Endothelial cell of umbilical vein (primary cell): ENCODE data around the gene CTNNB1. TPM values are rescaled to one million over a fixed set of nuclear protein-coding genes. Genes with fewer than 3 reads are reported as not detected.
A peak's percentile ranks its signal among the peaks of the same experiment; 100 is the strongest.

Source experiments
- Bru-seq: library from RNA; stranded (reverse); fragments of 400-500 nt; gene quantifications from one replicate; lab custom pipeline; 2021; lab: Mats Ljungman, UMichigan
- BruChase-seq, 2 experiments: library from RNA; stranded (reverse); fragments of 400-500 nt; gene quantifications; one replicate each; lab custom pipeline; 2021; lab: Mats Ljungman, UMichigan
- BruUV-seq: library from RNA; stranded (reverse); fragments of 400-500 nt; replicated peaks from 2 replicates; lab custom pipeline; 2021; lab: Mats Ljungman, UMichigan
- CTCF ChIA-PET: fragments of 300-600, 350-600 bp; sonication (Branson Sonifier 250); formaldehyde crosslinking; loops from one replicate; lab custom pipeline; 2021; ENCODE audit warnings: antibody characterized with exemption, inconsistent platforms; lab: Charles Lee
- POLR2A ChIA-PET: fragments of 300-600, 350-600 bp; sonication (Branson Sonifier 250); formaldehyde crosslinking; loops from one replicate; lab custom pipeline; 2021; ENCODE audit warnings: antibody characterized with exemption, inconsistent platforms; lab: Charles Lee
- DNase-seq: peaks from one replicate; pipeline ENCODE4 v3.0.0-alpha.2; 2011; ENCODE audit warnings: low read depth, low spot score
- FAIRE-seq: peaks from 2 replicates; lab custom pipeline; 2011; peaks lifted over from hg19 to GRCh38; lab: Jason Lieb, UNC
- H2AFZ ChIP-seq: 2 replicates; pipeline ENCODE4 v1.6.0; 2012; ENCODE audit warnings: low read depth, low read length, control low read depth, inconsistent platforms
- H3K27ac ChIP-seq: 2 replicates; pipeline ENCODE4 v1.5.1; 2011; ENCODE audit warnings: low read depth, mild to moderate bottlenecking, control low read depth, low read length, moderate library complexity; ENCODE audit not compliant: insufficient read depth
- H3K27me3 ChIP-seq, 2 experiments: 2 replicates each; pipeline versions ENCODE4 v1.6.0 to v1.6.1; 2011; ENCODE audit warnings: low read length in 2 of 2, mixed read lengths in 1 of 2; ENCODE audit not compliant: control insufficient read depth in 2 of 2, insufficient read depth in 2 of 2
- H3K36me3 ChIP-seq, 2 experiments: 2 replicates in 1 of 2; 3 replicates in 1 of 2; pipeline ENCODE4 v1.5.1; 2011; ENCODE audit warnings: low read length in 2 of 2, mild to moderate bottlenecking in 1 of 2, moderate library complexity in 1 of 2; ENCODE audit not compliant: control insufficient read depth in 2 of 2, insufficient read depth in 2 of 2; ENCODE audit errors: extremely low read depth in 1 of 2
- H3K4me1 ChIP-seq: 3 replicates; pipeline ENCODE4 v1.5.1; 2011; ENCODE audit warnings: mild to moderate bottlenecking, low read length; ENCODE audit not compliant: control insufficient read depth, insufficient read depth; ENCODE audit errors: extremely low read depth
- H3K4me2 ChIP-seq: 2 replicates; pipeline ENCODE4 v1.6.1; 2011; ENCODE audit warnings: low read length, control low read depth, mixed read lengths; ENCODE audit not compliant: insufficient read depth
- H3K4me3 ChIP-seq, 3 experiments: fragments of 200-600 bp in 1 of 3; sonication (generic), shearing (Covaris generic) in 1 of 3; replicated peaks in 1 of 3; 2 replicates each; pipeline ENCODE4 v1.5.1; 2011 to 2016; ENCODE audit warnings: control low read depth in 3 of 3, low read length in 3 of 3, mild to moderate bottlenecking in 2 of 3, inconsistent platforms in 1 of 3, low read depth in 1 of 3, moderate library complexity in 1 of 3; ENCODE audit not compliant: insufficient read depth in 1 of 3
- H3K79me2 ChIP-seq: 2 replicates; pipeline ENCODE4 v1.6.0; 2012; ENCODE audit warnings: low read length, inconsistent platforms; ENCODE audit not compliant: control insufficient read depth, insufficient read depth
- H3K9ac ChIP-seq: replicated peaks from 2 replicates; pipeline ENCODE3; 2011; ENCODE audit warnings: low read length, control low read depth; ENCODE audit not compliant: insufficient read depth; ENCODE audit errors: extremely low read depth
- H3K9me1 ChIP-seq: replicated peaks from 3 replicates; pipeline ENCODE4 v1.6.0; 2011; ENCODE audit warnings: mild to moderate bottlenecking, low read length; ENCODE audit not compliant: control insufficient read depth, insufficient read depth; ENCODE audit errors: extremely low read depth
- H3K9me3 ChIP-seq: replicated peaks from 2 replicates; pipeline ENCODE4 v1.5.1; 2012; ENCODE audit warnings: low read length, inconsistent platforms; ENCODE audit not compliant: control insufficient read depth, insufficient read depth
- H4K20me1 ChIP-seq: replicated peaks from 2 replicates; pipeline ENCODE3; 2011; ENCODE audit warnings: mild to moderate bottlenecking, low read length; ENCODE audit not compliant: control insufficient read depth, insufficient read depth; ENCODE audit errors: extremely low read depth
- EZH2 ChIP-seq: IDR thresholded peaks from 2 replicates; pipeline ENCODE4 v1.6.1; 2012; ENCODE audit warnings: borderline replicate concordance, low read depth, mild to moderate bottlenecking, moderate library complexity, low read length, inconsistent platforms; ENCODE audit not compliant: severe bottlenecking
- JUN ChIP-seq: IDR thresholded peaks from 2 replicates; pipeline ENCODE4 v1.6.1; 2011; ENCODE audit warnings: borderline replicate concordance, low read depth; ENCODE audit not compliant: insufficient read length, insufficient read depth
- POLR2A ChIP-seq: IDR thresholded peaks from 2 replicates; pipeline ENCODE4 v1.6.1; 2012; ENCODE audit warnings: low read depth, mild to moderate bottlenecking, control low read depth, low read length
- POLR2AphosphoS5 ChIP-seq: IDR thresholded peaks from 2 replicates; pipeline ENCODE4 v1.6.1; 2012; ENCODE audit warnings: low read depth, mild to moderate bottlenecking, control low read depth, low read length, moderate library complexity; ENCODE audit not compliant: insufficient read depth
- dilution Hi-C: fragments of 300-500 bp; cut with MboI; formaldehyde crosslinking; loops from one replicate; pipeline ENCODE4 v1.15.0; 2019; ENCODE audit warnings: low sequenced_read_pairs; ENCODE audit not compliant: extremely low pct_ligation_motif_present
- intact Hi-C: fragments of 100-400 bp; cut with micrococcal nuclease; formaldehyde crosslinking; loops from one replicate; pipeline ENCODE4 v1.10.0; 2022
- long read RNA-seq: library from polyadenylated mRNA; stranded (forward); transcript quantifications from one replicate; pipeline ENCODE4 v2.0.0, GENCODE V29; 2021
- polyA minus RNA-seq, 3 experiments: library from RNA; depleted of rRNA, polyadenylated mRNA; stranded (reverse); fragments of >200 nt; gene quantifications; 1 replicate in 1 of 3; 2 replicates in 2 of 3; pipeline ENCODE4 v1.2.3, GENCODE V29; 2011
- polyA plus RNA-seq, 4 experiments: library from polyadenylated mRNA; depleted of rRNA in 3 of 4; stranded (reverse) in 3 of 4; unstranded in 1 of 4; fragments of >200 nt; gene quantifications; 2 replicates each; pipeline versions ENCODE4 v1.2.1 to v1.2.3, GENCODE V29; 2011 to 2012; ENCODE audit warnings: missing spikeins in 1 of 4
- total RNA-seq: library from RNA; stranded (reverse); gene quantifications from 2 replicates; pipeline ENCODE4 v1.2.3, GENCODE V29; 2021
- TF ChIP-seq, protein P1 (sequence below): IDR thresholded peaks from 2 replicates; pipeline ENCODE4 v1.6.1; 2011; ENCODE audit not compliant: insufficient read depth, insufficient read length

Gene CTNNB1
- 513 and 566 TPM in 2 replicates for total RNA-seq
- polyA plus RNA-seq: 906 and 920 TPM in 2 replicates
- 475 and 525 TPM in 2 replicates for polyA plus RNA-seq (2011; cell fraction: cytosol; rRNA removed)
- 1,001 and 1,036 TPM in 2 replicates for polyA plus RNA-seq (2011; cell fraction: nucleus; rRNA removed)
- polyA plus RNA-seq (2012): 282 and 393 TPM in 2 replicates
- 3,186 and 3,245 TPM in 2 replicates for polyA minus RNA-seq
- polyA minus RNA-seq (2011; cell fraction: cytosol; rRNA and poly(A)+ RNA removed): 232 TPM
- 917 and 1,217 TPM in 2 replicates for polyA minus RNA-seq (2011; cell fraction: nucleus; rRNA and poly(A)+ RNA removed)
- Bru-seq, nascent RNA: percentile 99 among the genes with signal in this experiment
- percentile 99 among the genes with signal in this experiment for BruChase-seq, experiment 1, labeled RNA remaining after a 6-hour chase
- percentile 99 among the genes with signal in this experiment for BruChase-seq, experiment 2, labeled RNA remaining after a 2-hour chase
- long read RNA-seq, full-length matches to known transcripts: 161 of 291 reads
- long read RNA-seq, partial matches to known transcripts: 38 of 291 reads
- long read RNA-seq, other reads (novel, unspliced or antisense): 92 of 291 reads

GRCh38 chr3:41198950-41199865 lies at the start of gene CTNNB1:
Gene CTNNB1, plus strand, starts transcription at chr3:41199505. Its CDS starts 24,564 bp downstream, at chr3:41224069.
- peaks cover 47% of the 10 kb centered on the region for H3K79me2 ChIP-seq
- CTCF ChIA-PET: interaction anchor here (0.6 to 1.4 kb wide), 9 partner anchors 12 to 890 kb away, joined by 3 to 4 read pairs (median 3); no protein-coding TSS in a partner anchor
- intact Hi-C loops: loop anchor here (1.0 to 5.0 kb wide), 5 partner anchors 42 to 321 kb away; no protein-coding TSS in a partner anchor

More at GRCh38 chr3:41198950-41199865, at the start of gene CTNNB1:
- H4K20me1 ChIP-seq: peaks cover 19% of the 10 kb centered on the region
- dilution Hi-C loops: no loop called here
- H3K4me2 ChIP-seq: peak within 1 kb of the TSS; percentile 98
- BruUV-seq: no TSS peak
- H3K27ac ChIP-seq: peak within 1 kb of the TSS; percentile 79
- no peaks in the 10 kb centered on the region for H3K9me1 ChIP-seq
- H3K36me3 ChIP-seq: no peaks in the 10 kb centered on the region
- H3K9ac ChIP-seq: peak within 1 kb of the TSS; percentile 93
- POLR2A ChIA-PET: interaction anchor here (0.6 to 2.7 kb wide), 19 partner anchors 8 to 746 kb away, joined by 3 to 12 read pairs (median 4); no protein-coding TSS in a partner anchor
- H3K4me3 ChIP-seq: peak within 1 kb of the TSS; percentile 35 to 90 (median 83)
- FAIRE-seq: peak; percentile 70
- DNase-seq: peak; percentile 91
- H2AFZ ChIP-seq: peak within 1 kb of the TSS; percentile 95
- TF ChIP-seq JUN (no peak), POLR2AphosphoS5 (peak; percentile 97), POLR2A (peak; percentile 95), EZH2 (no peak)
- TF ChIP-seq, protein P1, sequence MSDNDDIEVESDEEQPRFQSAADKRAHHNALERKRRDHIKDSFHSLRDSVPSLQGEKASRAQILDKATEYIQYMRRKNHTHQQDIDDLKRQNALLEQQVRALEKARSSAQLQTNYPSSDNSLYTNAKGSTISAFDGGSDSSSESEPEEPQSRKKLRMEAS: no peak
- no peaks in the 10 kb centered on the region for H3K9me3 ChIP-seq
- peaks cover 18% of the 10 kb centered on the region for H3K4me1 ChIP-seq
- peaks cover 2 to 6% of the 10 kb centered on the region in 2 experiments for H3K27me3 ChIP-seq
